Endothelial cell (in vitro differentiated cells): ENCODE data around the gene GRIK3. TPM values are rescaled to one million over a fixed set of nuclear protein-coding genes. Genes with fewer than 3 reads are reported as not detected.

Experiments
- DNase-seq: peaks from one replicate; pipeline ENCODE4 v3.0.0; 2021; ENCODE audit warnings: low spot score
- H3K27ac Mint-ChIP-seq: one replicate; pipeline ENCODE4 v1.8.0; 2021; ENCODE audit warnings: mixed read lengths, inconsistent platforms; ENCODE audit not compliant: unreplicated experiment
- H3K27me3 Mint-ChIP-seq: one replicate; pipeline ENCODE4 v1.8.0; 2021; ENCODE audit warnings: mild to moderate bottlenecking, moderate library complexity, mixed read lengths, inconsistent platforms; ENCODE audit not compliant: unreplicated experiment
- H3K36me3 Mint-ChIP-seq: one replicate; pipeline ENCODE4 v1.8.0; 2021; ENCODE audit warnings: mild to moderate bottlenecking, low read depth, mixed read lengths, inconsistent platforms; ENCODE audit not compliant: unreplicated experiment
- H3K4me1 Mint-ChIP-seq: one replicate; pipeline ENCODE4 v1.8.0; 2021; ENCODE audit warnings: mild to moderate bottlenecking, mixed read lengths, inconsistent platforms; ENCODE audit not compliant: unreplicated experiment
- H3K4me3 Mint-ChIP-seq: one replicate; pipeline ENCODE4 v1.8.0; 2021; ENCODE audit warnings: mild to moderate bottlenecking, mixed read lengths, inconsistent platforms; ENCODE audit not compliant: unreplicated experiment
- H3K9me3 Mint-ChIP-seq: one replicate; pipeline ENCODE4 v1.8.0; 2021; ENCODE audit warnings: mixed read lengths, inconsistent platforms; ENCODE audit not compliant: unreplicated experiment
- CTCF ChIP-seq: fragments of 200-600 bp; sonication (generic); IDR thresholded peaks from one replicate; pipeline ENCODE4 v1.5.0; 2021; ENCODE audit warnings: antibody characterized with exemption; ENCODE audit not compliant: unreplicated experiment
- total RNA-seq: library from RNA; stranded (reverse); fragmentation: NEBNext Ultra II Directional; extraction: Animal tissue kit (Norgen Biotek cat#: 25700); gene quantifications from one replicate; pipeline ENCODE4 v1.2.1, GENCODE V29; 2021; ENCODE audit not compliant: unreplicated experiment

Gene GRIK3
- total RNA-seq, 1 donor from 2014 or later = 0.05 TPM

- peaks cover 9% of the 10 kb centered on the region for H3K27me3 Mint-ChIP-seq
- H3K36me3 Mint-ChIP-seq = no peaks in the 10 kb centered on the region
- no peak for TF ChIP-seq CTCF
- H3K9me3 Mint-ChIP-seq = no peaks in the 10 kb centered on the region
- no peak for DNase-seq
- no peak overlapping the region for H3K4me3 Mint-ChIP-seq
- H3K4me1 Mint-ChIP-seq = peaks cover 11% of the 10 kb centered on the region
- no peak overlapping the region for H3K27ac Mint-ChIP-seq
Measured at GRCh38 chr1:36981126-36981525, 53.2 kb downstream of the GRIK3 start.

GRCh38 chr1:36977731-36978406 is 56.4 kb downstream of the GRIK3 start:
- no peaks in the 10 kb centered on the region for H3K36me3 Mint-ChIP-seq
- H3K27me3 Mint-ChIP-seq = peaks cover 6% of the 10 kb centered on the region
- H3K27ac Mint-ChIP-seq = no peak overlapping the region
- H3K4me3 Mint-ChIP-seq = no peak overlapping the region
- H3K4me1 Mint-ChIP-seq = peaks cover 6% of the 10 kb centered on the region
- H3K9me3 Mint-ChIP-seq = no peaks in the 10 kb centered on the region
- no peak for DNase-seq
- TF ChIP-seq CTCF = no peak

GRCh38 chr1:36975642-36976041 is 58.7 kb downstream of the GRIK3 start:
- H3K27me3 Mint-ChIP-seq = peaks cover 8% of the 10 kb centered on the region
- no peaks in the 10 kb centered on the region for H3K36me3 Mint-ChIP-seq
- H3K4me1 Mint-ChIP-seq = no peaks in the 10 kb centered on the region
- no peak for DNase-seq
- H3K4me3 Mint-ChIP-seq = no peak overlapping the region
- TF ChIP-seq CTCF = no peak
- H3K9me3 Mint-ChIP-seq = no peaks in the 10 kb centered on the region
- H3K27ac Mint-ChIP-seq = no peak overlapping the region

- no peak for DNase-seq
- TF ChIP-seq CTCF = no peak
- H3K9me3 Mint-ChIP-seq = no peaks in the 10 kb centered on the region
- H3K4me3 Mint-ChIP-seq = no peak overlapping the region
- H3K27ac Mint-ChIP-seq = no peak overlapping the region
- no peaks in the 10 kb centered on the region for H3K4me1 Mint-ChIP-seq
- peaks cover 2% of the 10 kb centered on the region for H3K27me3 Mint-ChIP-seq
- H3K36me3 Mint-ChIP-seq = no peaks in the 10 kb centered on the region
Measured at GRCh38 chr1:36973056-36973455, 61.3 kb downstream of the GRIK3 start.

- no peak for DNase-seq
- Mint-ChIP-seq H3K36me3 (no peaks in the 10 kb centered on the region), H3K27ac (no peak overlapping the region), H3K4me1 (no peaks in the 10 kb centered on the region), H3K4me3 (no peak overlapping the region), H3K27me3 (peaks cover 2% of the 10 kb centered on the region), H3K9me3 (no peaks in the 10 kb centered on the region)
- no peak for TF ChIP-seq CTCF
Measured at GRCh38 chr1:36971852-36972618, 62.3 kb downstream of the GRIK3 start.
